Mesodermal cell (in vitro differentiated cells): ENCODE results near the gene TFAM.

ENCODE experiments used
- H3K27ac ChIP-seq: 2 replicates; pipeline ENCODE4 v1.7.0; 2013; ENCODE audit warnings: mild to moderate bottlenecking, low read depth, low read length, moderate library complexity; ENCODE audit not compliant: severe bottlenecking
- H3K36me3 ChIP-seq: 2 replicates; pipeline ENCODE4 v1.7.1; 2013; ENCODE audit warnings: mild to moderate bottlenecking, low read length, moderate library complexity; ENCODE audit not compliant: control insufficient read depth, insufficient read depth
- H3K4me1 ChIP-seq: one replicate; pipeline ENCODE4 v1.7.1; 2013; ENCODE audit warnings: mild to moderate bottlenecking, low read length; ENCODE audit not compliant: insufficient read depth, control insufficient read depth, poor library complexity, severe bottlenecking
- H3K4me3 ChIP-seq: 2 replicates; pipeline ENCODE4 v1.7.0; 2013; ENCODE audit warnings: low read length, control low read depth, mild to moderate bottlenecking; ENCODE audit not compliant: insufficient read depth, poor library complexity, severe bottlenecking; ENCODE audit errors: extremely low read depth
- H3K9me3 ChIP-seq: 2 replicates; pipeline ENCODE4 v1.7.1; 2013; ENCODE audit warnings: mild to moderate bottlenecking, low read length, moderate library complexity; ENCODE audit not compliant: control insufficient read depth
- WGBS, 2 experiments: methylation state at CpG; one replicate each; pipeline ENCODE4 v1.1.5; 2013; ENCODE audit warnings: missing lambda C conversion rate in 2 of 2; ENCODE audit not compliant: insufficient coverage in 2 of 2; 5-methylcytosine and 5-hydroxymethylcytosine counted together

Gene TFAM

GRCh38 chr10:58373442-58373827 lies 11.8 kb upstream of the TFAM start:
- WGBS, 2 experiments, result 100% methylated on average over 1 to 3 of the region's 3 CpGs
- H3K4me1 ChIP-seq, result no peaks in the 10 kb centered on the region
- no peaks in the 10 kb centered on the region for H3K36me3 ChIP-seq
- H3K4me3 ChIP-seq, result no peak overlapping the region
- no peak overlapping the region for H3K27ac ChIP-seq
- H3K9me3 ChIP-seq, result no peaks in the 10 kb centered on the region

GRCh38 chr10:58382489-58382995 lies 2.7 kb upstream of the TFAM start:
- H3K27ac ChIP-seq, result no peak overlapping the region
- H3K4me3 ChIP-seq, result no peak overlapping the region
- no peaks in the 10 kb centered on the region for H3K9me3 ChIP-seq
- peaks cover 8% of the 10 kb centered on the region for H3K36me3 ChIP-seq
- WGBS, 2 experiments, result no CpG with 5 or more reads among the region's 2 CpGs
- H3K4me1 ChIP-seq, result peaks cover 6% of the 10 kb centered on the region

- Histone ChIP-seq H3K9me3 (no peaks in the 10 kb centered on the region), H3K36me3 (peaks cover 19% of the 10 kb centered on the region), H3K4me1 (peaks cover 6% of the 10 kb centered on the region), H3K27ac (no peak overlapping the region), H3K4me3 (peak overlapping the region; percentile 59)
- 80% methylated on average over 2 of the region's 3 CpGs; no CpG with 5 or more reads in 1 of the 2 experiments for WGBS, 2 experiments
These were observed 1.1 kb upstream of the TFAM start for GRCh38 chr10:58384095-58384494.

GRCh38 chr10:58384544-58384998 lies 639 bp upstream of the TFAM start:
- Histone ChIP-seq H3K36me3 (peaks cover 23% of the 10 kb centered on the region), H3K4me3 (peak overlapping the region; percentile 59), H3K9me3 (no peaks in the 10 kb centered on the region), H3K27ac (peak overlapping the region; percentile 71), H3K4me1 (peaks cover 6% of the 10 kb centered on the region)
- 17 to 26% methylated on average over 10 to 12 of the region's 12 CpGs for WGBS, 2 experiments

GRCh38 chr10:58385784-58386112 lies 538 bp downstream of the TFAM start:
- WGBS, 2 experiments, result 0% methylated on average over 8 to 10 of the region's 15 CpGs
- H3K9me3 ChIP-seq, result no peaks in the 10 kb centered on the region
- H3K36me3 ChIP-seq, result peaks cover 25% of the 10 kb centered on the region
- H3K4me3 ChIP-seq, result peak overlapping the region; percentile 59
- peak overlapping the region; percentile 71 for H3K27ac ChIP-seq
- H3K4me1 ChIP-seq, result peaks cover 6% of the 10 kb centered on the region

GRCh38 chr10:58389024-58389423 lies 3.8 kb downstream of the TFAM start:
- Histone ChIP-seq H3K36me3 (peaks cover 52% of the 10 kb centered on the region), H3K9me3 (no peaks in the 10 kb centered on the region), H3K27ac (no peak overlapping the region), H3K4me3 (no peak overlapping the region), H3K4me1 (peaks cover 6% of the 10 kb centered on the region)
- 100% methylated on average over 1 of the region's 3 CpGs for WGBS, 2 experiments

GRCh38 chr10:58393317-58393716 lies 8.1 kb downstream of the TFAM start:
- H3K4me3 ChIP-seq, result no peak overlapping the region
- WGBS, 2 experiments, result no CpG with 5 or more reads among the region's 2 CpGs
- no peaks in the 10 kb centered on the region for H3K9me3 ChIP-seq
- H3K36me3 ChIP-seq, result peaks cover 68% of the 10 kb centered on the region
- no peaks in the 10 kb centered on the region for H3K4me1 ChIP-seq
- H3K27ac ChIP-seq, result no peak overlapping the region

GRCh38 chr10:58394471-58394870 lies 9.3 kb downstream of the TFAM start:
- H3K4me1 ChIP-seq, result no peaks in the 10 kb centered on the region
- H3K36me3 ChIP-seq, result peaks cover 58% of the 10 kb centered on the region
- H3K4me3 ChIP-seq, result no peak overlapping the region
- no peaks in the 10 kb centered on the region for H3K9me3 ChIP-seq
- no peak overlapping the region for H3K27ac ChIP-seq

- H3K27ac ChIP-seq, result no peak overlapping the region
- no peaks in the 10 kb centered on the region for H3K4me1 ChIP-seq
- H3K36me3 ChIP-seq, result peaks cover 54% of the 10 kb centered on the region
These were observed 10.8 kb downstream of the TFAM start for GRCh38 chr10:58396057-58396456.

GRCh38 chr10:58397830-58398229 lies 12.6 kb downstream of the TFAM start:
- H3K36me3 ChIP-seq, result peaks cover 38% of the 10 kb centered on the region
- no peaks in the 10 kb centered on the region for H3K9me3 ChIP-seq
- H3K4me3 ChIP-seq, result no peak overlapping the region
- WGBS, 2 experiments, result 92 to 100% methylated on average over 1 to 3 of the region's 3 CpGs
- no peaks in the 10 kb centered on the region for H3K4me1 ChIP-seq
- no peak overlapping the region for H3K27ac ChIP-seq

More at GRCh38 chr10:58396057-58396456, 10.8 kb downstream of the TFAM start:
- Histone ChIP-seq H3K4me3 (no peak overlapping the region), H3K9me3 (no peaks in the 10 kb centered on the region)

GRCh38 chr10:58399410-58399809 lies 14.2 kb downstream of the TFAM start:
- Histone ChIP-seq H3K4me1 (no peaks in the 10 kb centered on the region), H3K9me3 (no peaks in the 10 kb centered on the region), H3K36me3 (peaks cover 25% of the 10 kb centered on the region), H3K4me3 (no peak overlapping the region), H3K27ac (no peak overlapping the region)
- WGBS, 2 experiments, result no CpG with 5 or more reads among the region's 4 CpGs
